Measurements from ENCODE around the gene PRKCA.

PRKCA gene

DNA sequence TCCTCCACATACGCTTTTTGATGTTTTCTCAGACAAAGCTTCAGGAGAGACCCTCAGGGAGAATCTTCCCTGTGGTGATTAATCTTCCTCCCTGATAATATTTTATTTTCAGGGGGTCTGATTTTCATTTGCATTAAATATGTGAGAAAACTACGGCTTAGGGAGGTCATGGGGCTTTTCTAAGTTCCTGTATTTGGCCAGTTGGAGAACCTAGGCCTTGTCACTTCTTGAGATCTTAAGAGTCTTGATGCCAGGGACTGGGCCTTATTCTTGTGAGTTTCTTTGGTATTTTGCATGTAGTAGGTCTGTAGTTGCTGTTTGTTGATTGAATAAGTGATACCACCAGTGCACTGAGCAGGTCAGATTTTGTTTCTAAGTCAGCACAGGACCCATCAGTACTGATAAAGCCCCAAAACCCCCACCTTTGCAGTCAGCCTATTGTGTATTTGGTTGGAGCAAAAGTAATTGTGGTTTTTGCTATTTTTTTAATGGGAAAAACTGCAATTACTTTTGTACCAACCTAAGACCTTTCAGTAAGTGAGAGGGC lies 130.1 kb downstream of the PRKCA start:
- Histone ChIP-seq H3K36me3 (ENCODE audit: insufficient read depth, insufficient read length, low read length) (no peaks in the 10 kb centered on the region), H3K4me1 (ENCODE audit: insufficient read depth, insufficient read length) (peaks cover 5% of the 10 kb centered on the region), H3K27me3 (ENCODE audit: insufficient read depth, insufficient read length) (no peaks in the 10 kb centered on the region), H3K9me3 (ENCODE audit: insufficient read depth, low read length) (no peaks in the 10 kb centered on the region), H3K4me3 (ENCODE audit: insufficient read length, low read depth) (no peak overlapping the region), H3K9ac (ENCODE audit: insufficient read length, low read depth) (no peak overlapping the region)
- TF ChIP-seq ZNF274 (IDR thresholded peaks at IDR 0.05; ENCODE audit: low read depth, low read length) (no peak), YY1 (IDR thresholded peaks at IDR 0.05; ENCODE audit: insufficient read depth, insufficient read length) (no peak), SUZ12 (IDR thresholded peaks at IDR 0.05; ENCODE audit: extremely low read depth, insufficient read depth, insufficient read length) (no peak)
- DNase-seq (ENCODE audit: low read depth, low spot score): no peak

DNA sequence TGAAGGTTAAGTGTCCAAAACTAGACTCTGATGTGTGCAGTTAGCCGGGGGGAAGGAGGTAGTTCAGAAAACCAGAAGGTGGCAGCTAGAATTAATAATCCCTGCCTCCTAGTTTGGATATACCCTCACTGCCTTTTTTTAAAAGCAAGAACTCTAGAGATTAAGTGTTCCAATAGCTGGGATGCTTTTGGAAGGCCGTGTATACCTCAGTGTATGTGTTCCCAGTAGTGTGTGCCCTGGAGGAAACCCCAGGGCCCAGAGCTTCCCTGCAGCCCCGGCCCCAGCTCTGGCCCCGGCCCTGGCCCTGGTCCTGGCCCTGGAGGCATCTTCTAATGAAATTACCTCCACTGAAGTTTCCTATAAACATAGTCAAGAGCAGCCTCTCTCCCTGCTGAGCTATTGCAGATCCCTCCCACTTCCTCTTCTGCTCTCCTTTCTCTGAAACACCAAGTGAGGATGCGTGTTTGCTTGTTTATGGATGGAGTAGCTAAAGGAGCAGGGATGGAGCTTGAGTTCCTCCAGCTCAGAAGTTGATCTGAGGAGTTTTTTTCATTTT lies 130.7 kb downstream of the PRKCA start:
- H3K36me3 ChIP-seq (ENCODE audit: insufficient read depth, insufficient read length, low read length): no peaks in the 10 kb centered on the region
- no peak overlapping the region for H3K4me3 ChIP-seq (ENCODE audit: insufficient read length, low read depth)
- DNase-seq (ENCODE audit: low read depth, low spot score): no peak
- no peak for TF ChIP-seq YY1 (IDR thresholded peaks at IDR 0.05; ENCODE audit: insufficient read depth, insufficient read length)
- TF ChIP-seq ZNF274 (IDR thresholded peaks at IDR 0.05; ENCODE audit: low read depth, low read length): no peak
- TF ChIP-seq SUZ12 (IDR thresholded peaks at IDR 0.05; ENCODE audit: extremely low read depth, insufficient read depth, insufficient read length): no peak
- no peaks in the 10 kb centered on the region for H3K9me3 ChIP-seq (ENCODE audit: insufficient read depth, low read length)
- H3K4me1 ChIP-seq (ENCODE audit: insufficient read depth, insufficient read length): peaks cover 5% of the 10 kb centered on the region
- H3K27me3 ChIP-seq (ENCODE audit: insufficient read depth, insufficient read length): no peaks in the 10 kb centered on the region
- H3K9ac ChIP-seq (ENCODE audit: insufficient read length, low read depth): no peak overlapping the region

DNA sequence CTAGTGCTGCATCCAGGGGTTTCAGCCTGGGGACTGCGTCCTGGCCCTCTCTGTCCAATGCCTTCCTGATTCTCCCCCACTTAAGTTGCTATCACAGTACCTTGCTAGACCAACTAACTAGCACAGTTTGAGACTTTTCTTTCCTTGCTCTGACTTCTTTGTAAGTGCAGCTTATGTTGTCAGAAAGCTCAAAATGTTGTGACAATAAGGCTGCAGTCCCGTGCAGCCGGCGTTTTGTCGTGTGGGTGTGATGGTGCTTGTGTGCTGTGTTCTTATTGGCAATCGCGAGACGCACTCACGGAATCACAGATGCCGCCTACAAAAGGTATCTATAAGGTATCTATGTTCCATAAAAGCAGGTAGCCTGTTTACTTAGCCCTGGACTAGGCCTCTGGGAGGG lies 132.8 kb downstream of the PRKCA start:
- DNase-seq (ENCODE audit: low read depth, low spot score): no peak
- Histone ChIP-seq H3K9ac (ENCODE audit: insufficient read length, low read depth) (no peak overlapping the region), H3K4me1 (ENCODE audit: insufficient read depth, insufficient read length) (peaks cover 5% of the 10 kb centered on the region), H3K4me3 (ENCODE audit: insufficient read length, low read depth) (no peak overlapping the region), H3K36me3 (ENCODE audit: insufficient read depth, insufficient read length, low read length) (no peaks in the 10 kb centered on the region), H3K9me3 (ENCODE audit: insufficient read depth, low read length) (no peaks in the 10 kb centered on the region), H3K27me3 (ENCODE audit: insufficient read depth, insufficient read length) (no peaks in the 10 kb centered on the region)
- TF ChIP-seq ZNF274 (IDR thresholded peaks at IDR 0.05; ENCODE audit: low read depth, low read length) (no peak), YY1 (IDR thresholded peaks at IDR 0.05; ENCODE audit: insufficient read depth, insufficient read length) (no peak), SUZ12 (IDR thresholded peaks at IDR 0.05; ENCODE audit: extremely low read depth, insufficient read depth, insufficient read length) (no peak)

DNA sequence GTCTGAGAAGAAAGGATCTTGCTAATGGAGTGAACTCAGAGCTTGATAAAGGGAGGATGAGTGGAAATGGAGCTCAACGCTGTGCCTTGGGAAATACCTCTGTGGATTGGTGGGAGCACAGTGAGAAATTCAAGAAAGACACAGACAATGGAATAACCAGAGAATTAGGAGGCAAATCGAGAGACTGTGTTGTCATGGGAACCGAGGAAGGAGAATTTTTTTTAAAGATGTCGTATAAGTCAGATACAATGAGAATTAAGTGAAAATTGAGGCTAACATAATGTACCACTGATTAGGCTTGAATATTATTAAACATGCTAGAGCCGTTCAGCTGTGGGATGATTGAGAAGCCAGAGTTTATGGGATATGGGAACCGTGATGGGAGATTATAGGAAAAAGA lies 134.2 kb downstream of the PRKCA start:
- Histone ChIP-seq H3K9me3 (ENCODE audit: insufficient read depth, low read length) (no peaks in the 10 kb centered on the region), H3K4me1 (ENCODE audit: insufficient read depth, insufficient read length) (peaks cover 5% of the 10 kb centered on the region)

DNA sequence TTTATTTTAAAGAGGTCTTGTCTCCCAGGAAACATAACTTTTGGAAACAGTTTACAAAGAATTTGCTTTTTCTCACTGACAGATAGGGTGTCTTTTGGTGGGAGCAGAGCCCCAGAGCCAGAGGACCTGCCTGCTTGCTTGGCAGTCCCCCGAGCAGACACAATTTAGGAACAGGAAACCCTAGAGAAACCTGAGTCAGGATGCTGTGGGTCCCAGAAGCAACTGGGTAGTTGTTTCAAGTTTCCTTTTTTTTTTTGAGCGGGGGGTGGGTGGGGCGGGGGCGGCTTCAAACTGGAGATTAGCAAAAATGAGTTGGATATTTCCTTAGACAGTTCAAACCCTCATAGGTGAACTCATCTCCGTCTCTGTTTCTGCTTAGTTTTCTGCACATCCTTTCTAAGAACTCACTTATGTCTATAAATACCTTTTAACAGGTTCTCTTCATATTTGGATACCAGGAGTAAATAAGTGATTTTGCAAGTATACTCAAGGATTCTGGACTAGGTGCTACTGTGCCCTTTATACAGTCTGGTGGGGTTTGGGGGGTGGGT lies 135.1 kb downstream of the PRKCA start:
- no peaks in the 10 kb centered on the region for H3K36me3 ChIP-seq (ENCODE audit: insufficient read depth, insufficient read length, low read length)
- no peaks in the 10 kb centered on the region for H3K27me3 ChIP-seq (ENCODE audit: insufficient read depth, insufficient read length)
- no peaks in the 10 kb centered on the region for H3K9me3 ChIP-seq (ENCODE audit: insufficient read depth, low read length)
- H3K9ac ChIP-seq (ENCODE audit: insufficient read length, low read depth): no peak overlapping the region
- H3K4me3 ChIP-seq (ENCODE audit: insufficient read length, low read depth): no peak overlapping the region
- DNase-seq (ENCODE audit: low read depth, low spot score): no peak
- TF ChIP-seq SUZ12 (IDR thresholded peaks at IDR 0.05; ENCODE audit: extremely low read depth, insufficient read depth, insufficient read length) (no peak), ZNF274 (IDR thresholded peaks at IDR 0.05; ENCODE audit: low read depth, low read length) (no peak), YY1 (IDR thresholded peaks at IDR 0.05; ENCODE audit: insufficient read depth, insufficient read length) (no peak)
- peaks cover 5% of the 10 kb centered on the region for H3K4me1 ChIP-seq (ENCODE audit: insufficient read depth, insufficient read length)

More for the DNA sequence above, 134.2 kb downstream of the PRKCA start:
- H3K36me3 ChIP-seq (ENCODE audit: insufficient read depth, insufficient read length, low read length): no peaks in the 10 kb centered on the region
- no peak overlapping the region for H3K4me3 ChIP-seq (ENCODE audit: insufficient read length, low read depth)
- H3K9ac ChIP-seq (ENCODE audit: insufficient read length, low read depth): no peak overlapping the region
- TF ChIP-seq SUZ12 (IDR thresholded peaks at IDR 0.05; ENCODE audit: extremely low read depth, insufficient read depth, insufficient read length) (no peak), ZNF274 (IDR thresholded peaks at IDR 0.05; ENCODE audit: low read depth, low read length) (no peak), YY1 (IDR thresholded peaks at IDR 0.05; ENCODE audit: insufficient read depth, insufficient read length) (no peak)
- H3K27me3 ChIP-seq (ENCODE audit: insufficient read depth, insufficient read length): no peaks in the 10 kb centered on the region
- DNase-seq (ENCODE audit: low read depth, low spot score): no peak

DNA sequence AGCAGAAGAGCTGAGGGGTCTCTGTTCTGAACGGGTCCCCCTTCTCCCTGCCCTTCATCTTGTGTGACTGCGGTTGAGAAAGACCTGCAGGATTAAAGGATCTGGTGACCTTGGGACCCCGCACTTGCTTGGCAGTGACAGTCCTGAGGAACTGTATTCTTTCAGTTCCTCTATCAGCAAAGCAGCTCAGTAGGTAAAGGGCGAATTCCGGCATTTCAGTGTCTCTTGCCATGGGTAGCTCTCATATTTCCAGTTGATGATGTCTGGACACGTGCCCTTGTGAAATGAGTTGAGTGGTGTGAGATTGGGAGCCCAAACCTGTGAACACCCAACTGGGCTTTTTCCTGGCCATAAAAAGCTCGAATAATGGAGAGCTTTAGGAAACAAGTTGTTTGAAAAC lies 135.7 kb downstream of the PRKCA start:
- TF ChIP-seq SUZ12 (IDR thresholded peaks at IDR 0.05; ENCODE audit: extremely low read depth, insufficient read depth, insufficient read length) (no peak), ZNF274 (IDR thresholded peaks at IDR 0.05; ENCODE audit: low read depth, low read length) (no peak), YY1 (IDR thresholded peaks at IDR 0.05; ENCODE audit: insufficient read depth, insufficient read length) (no peak)
- Histone ChIP-seq H3K36me3 (ENCODE audit: insufficient read depth, insufficient read length, low read length) (no peaks in the 10 kb centered on the region), H3K27me3 (ENCODE audit: insufficient read depth, insufficient read length) (no peaks in the 10 kb centered on the region), H3K4me3 (ENCODE audit: insufficient read length, low read depth) (no peak overlapping the region), H3K9ac (ENCODE audit: insufficient read length, low read depth) (no peak overlapping the region), H3K4me1 (ENCODE audit: insufficient read depth, insufficient read length) (peaks cover 5% of the 10 kb centered on the region), H3K9me3 (ENCODE audit: insufficient read depth, low read length) (no peaks in the 10 kb centered on the region)
- no peak for DNase-seq (ENCODE audit: low read depth, low spot score)

DNA sequence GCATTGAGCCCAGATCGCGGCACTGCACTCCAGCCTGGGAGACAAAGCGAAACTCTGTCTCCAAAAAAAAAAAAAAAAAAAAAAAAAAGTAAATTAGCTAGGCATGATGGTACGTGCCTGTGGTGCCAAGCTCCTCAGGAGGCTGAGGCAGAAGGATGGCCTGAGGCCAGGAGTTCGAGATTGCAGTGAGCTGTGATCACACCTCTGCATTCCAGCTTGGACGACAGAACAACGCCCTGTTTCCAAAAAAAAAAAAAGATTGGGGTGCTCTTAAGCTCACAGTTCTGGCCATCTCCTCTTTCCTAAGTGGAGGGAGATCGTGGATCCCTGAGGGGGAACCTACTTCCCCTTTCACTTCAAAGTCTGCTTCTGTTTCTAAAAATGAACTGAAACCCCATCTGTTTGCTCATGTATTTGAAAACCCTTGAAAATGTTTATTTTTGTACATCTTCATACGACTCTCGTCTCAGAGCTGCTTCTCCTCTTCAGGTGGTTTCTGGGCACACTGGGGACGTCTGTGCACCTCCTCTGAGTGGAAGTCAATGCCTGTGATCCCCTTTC lies 138.8 kb downstream of the PRKCA start:
- no peak overlapping the region for H3K4me3 ChIP-seq (ENCODE audit: insufficient read length, low read depth)
- no peak overlapping the region for H3K9ac ChIP-seq (ENCODE audit: insufficient read length, low read depth)
- DNase-seq (ENCODE audit: low read depth, low spot score): no peak
- no peaks in the 10 kb centered on the region for H3K27me3 ChIP-seq (ENCODE audit: insufficient read depth, insufficient read length)
- H3K4me1 ChIP-seq (ENCODE audit: insufficient read depth, insufficient read length): no peaks in the 10 kb centered on the region
- peaks cover 11% of the 10 kb centered on the region; the same call in 1 of the 2 replicates for H3K9me3 ChIP-seq (ENCODE audit: insufficient read depth, low read length)
- TF ChIP-seq YY1 (IDR thresholded peaks at IDR 0.05; ENCODE audit: insufficient read depth, insufficient read length): no peak
- TF ChIP-seq ZNF274 (IDR thresholded peaks at IDR 0.05; ENCODE audit: low read depth, low read length): no peak
- TF ChIP-seq SUZ12 (IDR thresholded peaks at IDR 0.05; ENCODE audit: extremely low read depth, insufficient read depth, insufficient read length): no peak
- no peaks in the 10 kb centered on the region for H3K36me3 ChIP-seq (ENCODE audit: insufficient read depth, insufficient read length, low read length)

Data from NT2/D1 (cell line).